ENCODE results near the gene STT3B.

DNA sequence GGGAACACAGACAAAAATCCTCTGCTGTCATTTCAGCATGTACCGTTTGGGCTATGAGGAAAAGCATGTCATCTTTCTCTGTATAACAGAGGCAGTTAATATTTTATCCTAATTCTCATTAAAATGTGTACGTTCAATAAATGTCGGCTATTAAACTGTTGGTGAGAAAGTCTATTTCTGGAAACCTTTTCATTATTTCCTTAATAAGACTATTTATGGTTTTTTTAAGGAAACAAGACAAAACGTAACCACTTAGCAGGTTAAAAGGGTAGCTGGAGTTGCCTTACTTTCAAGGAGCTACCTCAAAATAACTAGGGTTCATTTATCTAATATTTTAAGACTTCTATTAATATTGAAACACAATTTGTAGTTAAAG lies 1.8 kb upstream of the STT3B start:
- TF ChIP-seq, protein P1, sequence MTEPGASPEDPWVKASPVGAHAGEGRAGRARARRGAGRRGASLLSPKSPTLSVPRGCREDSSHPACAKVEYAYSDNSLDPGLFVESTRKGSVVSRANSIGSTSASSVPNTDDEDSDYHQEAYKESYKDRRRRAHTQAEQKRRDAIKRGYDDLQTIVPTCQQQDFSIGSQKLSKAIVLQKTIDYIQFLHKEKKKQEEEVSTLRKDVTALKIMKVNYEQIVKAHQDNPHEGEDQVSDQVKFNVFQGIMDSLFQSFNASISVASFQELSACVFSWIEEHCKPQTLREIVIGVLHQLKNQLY (CRISPR knock-in tag; IDR thresholded peaks at IDR 0.05): no peak
- TF ChIP-seq KDM5B (CRISPR knock-in tag; IDR thresholded peaks at IDR 0.05; ENCODE audit: borderline replicate concordance) (no peak), ZMYM3 (CRISPR knock-in tag; IDR thresholded peaks at IDR 0.05) (no peak), ZSCAN12 (CRISPR knock-in tag; IDR thresholded peaks at IDR 0.05) (no peak), FOXK1 (CRISPR knock-in tag; IDR thresholded peaks at IDR 0.05; ENCODE audit: borderline replicate concordance, low read depth) (no peak), CTCF (CRISPR knock-in tag; IDR thresholded peaks at IDR 0.05) (no peak)
